CD4-positive, alpha-beta T cell (primary cell): Measurements from ENCODE around the gene IL1R1. TPM values are rescaled to one million over a fixed set of nuclear protein-coding genes. Genes with fewer than 3 reads are reported as not detected.

Source experiments
- ATAC-seq: fragments of 200-7000 bp; cut with Tn5 transposase; one replicate; pipeline ENCODE4 v1.10.0; 2022; ENCODE audit warnings: mild to moderate bottlenecking; ENCODE audit not compliant: poor library complexity
- CTCF ChIA-PET: fragments of 350-600 bp; sonication (Branson Sonifier 250); formaldehyde crosslinking; loops from one replicate; lab custom pipeline; 2021; ENCODE audit warnings: antibody characterized with exemption, inconsistent platforms; lab: Charles Lee
- POLR2A ChIA-PET: fragments of 350-600 bp; sonication (Branson Sonifier 250); formaldehyde crosslinking; loops from one replicate; lab custom pipeline; 2021; ENCODE audit warnings: antibody characterized with exemption, inconsistent platforms; lab: Charles Lee
- DNase-seq, 14 experiments: peaks; one replicate each; pipeline ENCODE4 v3.0.0-alpha.2; 2013 to 2020; ENCODE audit warnings: mixed read lengths in 2 of 14
- H3K27ac ChIP-seq, 2 donors: one replicate each; pipeline versions ENCODE4 v1.5.1 to v1.7.0; 2013; ENCODE audit warnings: low read length in 2 of 2, low read depth in 1 of 2, mild to moderate bottlenecking in 1 of 2
- H3K27me3 ChIP-seq, 2 experiments: 1 replicate in 1 of 2; 2 replicates in 1 of 2; pipeline versions ENCODE4 v1.6.1 to v1.7.0; 2013; ENCODE audit warnings: low read length in 2 of 2, control low read depth in 1 of 2, mild to moderate bottlenecking in 1 of 2, moderate library complexity in 1 of 2; ENCODE audit not compliant: insufficient read depth in 2 of 2, control insufficient read depth in 1 of 2
- H3K36me3 ChIP-seq: one replicate; pipeline ENCODE4 v1.6.1; 2013; ENCODE audit warnings: low read length, control low read depth; ENCODE audit not compliant: insufficient read depth
- H3K4me1 ChIP-seq: one replicate; pipeline ENCODE4 v1.6.1; 2013; ENCODE audit warnings: low read length, control low read depth; ENCODE audit not compliant: insufficient read depth
- H3K4me3 ChIP-seq: one replicate; pipeline ENCODE4 v1.5.1; 2013; ENCODE audit warnings: mild to moderate bottlenecking, low read length, moderate library complexity
- H3K9me3 ChIP-seq, 2 experiments: 1 replicate in 1 of 2; 2 replicates in 1 of 2; pipeline versions ENCODE4 v1.6.1 to v1.7.0; 2013; ENCODE audit warnings: low read length in 2 of 2, mild to moderate bottlenecking in 2 of 2, control low read depth in 1 of 2, moderate library complexity in 1 of 2; ENCODE audit not compliant: control insufficient read depth in 1 of 2, insufficient read depth in 1 of 2
- H3K27ac Mint-ChIP-seq: one replicate; pipeline ENCODE4 v1.8.0; 2020; ENCODE audit warnings: mixed read lengths
- H3K27me3 Mint-ChIP-seq: one replicate; pipeline ENCODE4 v1.8.0; 2021; ENCODE audit warnings: mixed read lengths
- H3K36me3 Mint-ChIP-seq: one replicate; pipeline ENCODE4 v1.8.0; 2021; ENCODE audit warnings: low read depth, mixed read lengths
- H3K4me1 Mint-ChIP-seq: one replicate; pipeline ENCODE4 v1.8.0; 2021; ENCODE audit warnings: low read depth, mixed read lengths
- H3K4me3 Mint-ChIP-seq: one replicate; pipeline ENCODE4 v1.8.0; 2020; ENCODE audit warnings: mild to moderate bottlenecking, mixed read lengths
- H3K9me3 Mint-ChIP-seq: one replicate; pipeline ENCODE4 v1.8.0; 2020; ENCODE audit warnings: mixed read lengths
- intact Hi-C, 2 experiments: fragments of 100-400 bp; cut with DNase I in 1 of 2; cut with micrococcal nuclease in 1 of 2; formaldehyde crosslinking; loops; one replicate each; pipeline versions ENCODE4 v1.15.1 to v1.9.0; 2023 to 2025; cut with DNase I, micrococcal nuclease
- total RNA-seq, 174 experiments: library from RNA in 2 of 174; stranded (reverse) in 2 of 174; gene quantifications; one replicate each; pipeline ENCODE4 v1.2.3 and lab custom pipeline; 2021 to 2026
- TF ChIP-seq, protein P1 (sequence below): fragments of 200-600 bp; IDR thresholded peaks from one replicate; pipeline ENCODE4 v1.8.0; 2022; ENCODE audit warnings: antibody characterized with exemption, mild to moderate bottlenecking

The IL1R1 gene
- total RNA-seq, 2 experiments from 2014 or later, result 0.22 to 0.49 TPM

DNA sequence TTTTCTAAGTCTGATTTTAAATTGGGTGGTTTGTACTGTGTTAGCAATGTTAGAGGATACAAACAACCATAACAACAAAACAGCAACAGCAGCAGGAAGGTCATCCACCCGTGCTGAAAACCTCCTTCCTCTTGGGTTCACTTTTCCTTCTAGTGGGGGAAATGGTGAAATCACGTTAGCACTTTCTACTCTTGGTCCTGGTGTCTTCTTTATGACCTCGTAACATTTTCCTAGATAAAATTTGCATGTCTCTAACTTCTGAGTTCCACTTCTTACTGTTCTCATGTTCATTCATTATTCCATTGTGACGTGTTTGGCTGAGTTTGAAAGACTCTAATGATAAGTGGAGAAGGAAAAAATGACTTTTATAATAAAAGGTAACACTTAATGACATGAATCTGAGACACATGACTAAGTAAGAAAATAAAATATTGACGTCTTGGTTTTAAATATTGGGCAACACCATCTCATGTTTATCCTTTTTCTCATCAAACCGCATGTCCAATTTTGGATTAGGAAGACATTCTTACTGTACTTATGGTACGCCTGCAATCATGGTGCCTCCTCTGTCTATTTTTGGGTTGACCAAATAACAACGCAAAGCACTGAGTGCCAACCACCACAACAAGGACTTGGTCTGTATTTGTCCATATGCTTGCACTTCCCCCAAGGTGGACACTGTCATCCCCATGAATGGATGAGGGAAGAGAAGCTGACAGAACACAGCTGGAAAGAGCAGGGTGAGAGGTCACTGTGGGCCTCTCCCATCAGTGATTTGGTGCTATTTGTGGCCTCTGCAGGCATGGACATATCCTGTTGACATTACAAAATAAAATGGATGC lies 25.7 kb upstream of the IL1R1 start:
- no peaks in the 10 kb centered on the region for H3K9me3 Mint-ChIP-seq
- POLR2A ChIA-PET, result interaction anchor here (1.1 kb wide), 1 partner anchor 56 kb away, joined by 3 read pairs; no protein-coding TSS in a partner anchor
- Histone ChIP-seq H3K4me3 (no peak overlapping the region), H3K27me3 (no peaks in the 10 kb centered on the region), H3K36me3 (no peaks in the 10 kb centered on the region), H3K4me1 (no peaks in the 10 kb centered on the region), H3K27ac (no peak overlapping the region), H3K9me3 (no peaks in the 10 kb centered on the region)
- no peak for DNase-seq
- H3K27ac Mint-ChIP-seq, result no peak overlapping the region
- H3K4me1 Mint-ChIP-seq, result no peaks in the 10 kb centered on the region
- no peak overlapping the region for H3K4me3 Mint-ChIP-seq
- H3K27me3 Mint-ChIP-seq, result no peaks in the 10 kb centered on the region
- no peak for ATAC-seq
- CTCF ChIA-PET, result no interaction called here
- H3K36me3 Mint-ChIP-seq, result no peaks in the 10 kb centered on the region
- TF ChIP-seq, protein P1, sequence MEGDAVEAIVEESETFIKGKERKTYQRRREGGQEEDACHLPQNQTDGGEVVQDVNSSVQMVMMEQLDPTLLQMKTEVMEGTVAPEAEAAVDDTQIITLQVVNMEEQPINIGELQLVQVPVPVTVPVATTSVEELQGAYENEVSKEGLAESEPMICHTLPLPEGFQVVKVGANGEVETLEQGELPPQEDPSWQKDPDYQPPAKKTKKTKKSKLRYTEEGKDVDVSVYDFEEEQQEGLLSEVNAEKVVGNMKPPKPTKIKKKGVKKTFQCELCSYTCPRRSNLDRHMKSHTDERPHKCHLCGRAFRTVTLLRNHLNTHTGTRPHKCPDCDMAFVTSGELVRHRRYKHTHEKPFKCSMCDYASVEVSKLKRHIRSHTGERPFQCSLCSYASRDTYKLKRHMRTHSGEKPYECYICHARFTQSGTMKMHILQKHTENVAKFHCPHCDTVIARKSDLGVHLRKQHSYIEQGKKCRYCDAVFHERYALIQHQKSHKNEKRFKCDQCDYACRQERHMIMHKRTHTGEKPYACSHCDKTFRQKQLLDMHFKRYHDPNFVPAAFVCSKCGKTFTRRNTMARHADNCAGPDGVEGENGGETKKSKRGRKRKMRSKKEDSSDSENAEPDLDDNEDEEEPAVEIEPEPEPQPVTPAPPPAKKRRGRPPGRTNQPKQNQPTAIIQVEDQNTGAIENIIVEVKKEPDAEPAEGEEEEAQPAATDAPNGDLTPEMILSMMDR, result no peak
- intact Hi-C loops, result no loop called here

DNA sequence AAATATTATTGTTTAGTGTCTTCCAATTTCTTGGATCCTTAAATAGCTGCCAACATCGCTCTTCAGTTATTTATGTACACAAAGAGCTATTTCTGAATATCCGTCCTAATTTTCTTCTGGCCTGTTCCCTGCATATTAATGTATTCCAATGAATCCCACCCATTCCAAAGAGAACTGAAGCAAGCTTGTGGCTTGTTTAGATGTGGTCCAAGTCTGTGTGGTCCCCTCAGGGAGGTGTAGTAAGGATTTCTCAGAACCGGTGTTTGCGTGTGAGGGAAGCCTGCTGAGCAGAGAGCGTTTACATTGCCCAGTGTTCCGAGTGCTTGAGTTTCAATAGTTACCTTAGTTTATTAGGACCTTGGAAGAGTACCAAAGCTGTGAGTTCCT lies 25.1 kb upstream of the IL1R1 start:
- Mint-ChIP-seq H3K4me1 (no peaks in the 10 kb centered on the region), H3K27ac (no peak overlapping the region), H3K9me3 (no peaks in the 10 kb centered on the region), H3K4me3 (no peak overlapping the region), H3K27me3 (no peaks in the 10 kb centered on the region), H3K36me3 (no peaks in the 10 kb centered on the region)
- CTCF ChIA-PET, result no interaction called here
- Histone ChIP-seq H3K27me3 (no peaks in the 10 kb centered on the region), H3K4me3 (no peak overlapping the region), H3K4me1 (no peaks in the 10 kb centered on the region), H3K36me3 (no peaks in the 10 kb centered on the region), H3K27ac (no peak overlapping the region), H3K9me3 (no peaks in the 10 kb centered on the region)
- DNase-seq (no peak), ATAC-seq (no peak)
- POLR2A ChIA-PET, result interaction anchor here (1.1 kb wide), 1 partner anchor 56 kb away, joined by 3 read pairs; no protein-coding TSS in a partner anchor
- intact Hi-C loops, result no loop called here
- TF ChIP-seq, protein P1, result no peak

DNA sequence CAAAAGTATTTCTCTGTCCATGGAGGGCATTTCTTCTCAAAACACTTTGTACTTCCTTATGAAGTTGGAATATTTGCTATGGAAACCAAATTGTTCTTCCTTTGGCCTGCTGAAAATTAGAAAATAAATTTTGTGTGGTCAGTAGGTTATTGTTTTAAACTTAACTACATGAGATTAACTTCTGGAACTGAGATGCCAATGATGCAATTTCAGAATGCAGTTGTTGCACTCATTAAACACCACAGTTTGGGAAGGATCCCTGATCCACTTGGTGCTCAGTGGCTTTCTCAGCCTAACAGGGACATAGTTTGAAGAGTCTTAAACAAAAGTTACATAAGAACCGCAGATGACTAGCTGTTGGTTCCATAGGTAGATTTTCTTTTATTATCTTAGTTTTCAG lies 23.3 kb upstream of the IL1R1 start:
- TF ChIP-seq, protein P1, result no peak
- no peaks in the 10 kb centered on the region for H3K9me3 ChIP-seq
- Mint-ChIP-seq H3K9me3 (no peaks in the 10 kb centered on the region), H3K4me3 (no peak overlapping the region), H3K36me3 (no peaks in the 10 kb centered on the region), H3K27ac (no peak overlapping the region), H3K4me1 (no peaks in the 10 kb centered on the region), H3K27me3 (no peaks in the 10 kb centered on the region)
- no peaks in the 10 kb centered on the region for H3K27me3 ChIP-seq
- H3K4me3 ChIP-seq, result no peak overlapping the region
- intact Hi-C loops, result no loop called here
- H3K4me1 ChIP-seq, result no peaks in the 10 kb centered on the region
- ATAC-seq (no peak), DNase-seq (no peak)
- POLR2A ChIA-PET, result no interaction called here
- H3K27ac ChIP-seq, result no peak overlapping the region
- H3K36me3 ChIP-seq, result no peaks in the 10 kb centered on the region
- CTCF ChIA-PET, result interaction anchor here (0.7 kb wide), 1 partner anchor 212 kb away, joined by 3 read pairs; no protein-coding TSS in a partner anchor
